Fibroblast of lung (primary cell): ENCODE data around the gene RNASEH2A.

Source experiments
- CTCF ChIP-seq, 2 donors: IDR thresholded peaks in 1 of 2; conservative IDR thresholded peaks in 1 of 2; 1 replicate in 1 of 2; 2 replicates in 1 of 2; pipeline ENCODE4 v1.5.1; 2011 to 2012; ENCODE audit warnings: low read length in 2 of 2, control low read depth in 1 of 2, inconsistent platforms in 1 of 2, low read depth in 1 of 2, mild to moderate bottlenecking in 1 of 2
- EZH2 ChIP-seq: IDR thresholded peaks from 2 replicates; pipeline ENCODE4 v1.5.1; 2012; ENCODE audit warnings: low read length, control low read depth, mild to moderate bottlenecking; ENCODE audit errors: missing control alignments

- TF ChIP-seq CTCF (conservative IDR thresholded peaks at IDR 0.05 in 1 of 2, IDR thresholded peaks at IDR 0.05 in 1 of 2; ENCODE audit: low read depth in 1 of 2, low read length in 2 of 2) (no peak), EZH2 (no peak)
Measured at GRCh38 chr19:12821761-12822160, 15.4 kb downstream of the RNASEH2A start.
